ENCODE results near the gene FXYD4. TPM values are rescaled to one million over a fixed set of nuclear protein-coding genes. Genes with fewer than 3 reads are reported as not detected.
A peak's percentile ranks its signal among the peaks of the same experiment; 100 is the strongest.

Gene FXYD4, protein sequence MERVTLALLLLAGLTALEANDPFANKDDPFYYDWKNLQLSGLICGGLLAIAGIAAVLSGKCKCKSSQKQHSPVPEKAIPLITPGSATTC
- polyA plus RNA-seq (2013): not detected

DNA sequence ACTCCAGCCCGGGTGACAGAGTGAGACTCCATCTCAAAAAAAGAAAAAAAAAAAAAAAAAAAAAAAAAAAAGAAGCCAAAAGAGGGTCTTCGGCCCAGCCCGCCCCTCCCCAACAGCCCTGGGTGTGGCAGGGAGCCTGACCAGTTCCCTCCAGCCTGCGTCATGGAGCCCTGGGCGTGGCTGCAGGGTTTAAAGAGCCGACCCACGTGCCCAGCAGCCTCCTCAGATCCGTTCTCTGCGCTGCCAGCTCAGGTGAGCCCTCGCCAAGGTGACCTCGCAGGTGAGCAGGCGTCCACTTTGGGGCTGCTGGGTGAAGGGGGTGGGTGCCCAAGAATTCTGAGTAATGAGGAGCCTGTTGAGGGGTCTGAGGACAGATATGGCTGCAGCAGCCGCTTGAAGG lies at the start of gene FXYD4:
Gene FXYD4, plus strand, starts transcription at position 219 of the 400 bp plus-strand sequence. CDS start 2,111 bp downstream, outside the sequence.
- Histone ChIP-seq H3K9me3 (ENCODE audit: control extremely low read depth in 1 of 5, control insufficient read depth in 4 of 5, insufficient read depth in 2 of 5, low read depth in 1 of 5, low read length in 4 of 5) (no peaks in the 10 kb centered on the region), H3K36me3 (ENCODE audit: control insufficient read depth in 4 of 4, insufficient read depth in 4 of 4, low read length in 3 of 4) (no peaks in the 10 kb centered on the region), H3K27ac (ENCODE audit: insufficient read depth in 1 of 2, low read depth in 1 of 2, low read length in 2 of 2, poor library complexity in 1 of 2, severe bottlenecking in 2 of 2) (no peak within 1 kb of the TSS), H3K4me1 (ENCODE audit: control extremely low read depth in 1 of 4, control insufficient read depth in 4 of 4, insufficient read depth in 4 of 4, low read length in 3 of 4) (no peaks in the 10 kb centered on the region), H3K4me3 (ENCODE audit: control insufficient read depth in 1 of 7, extremely low read depth in 1 of 7, insufficient read depth in 4 of 7, low read depth in 2 of 7, low read length in 6 of 7) (no peak within 1 kb of the TSS), H3K27me3 (replicated peaks in 2 of 5; ENCODE audit: control insufficient read depth in 4 of 5, insufficient read depth in 5 of 5, low read length in 4 of 5) (peaks cover 0 to 2% (median 0%) of the 10 kb centered on the region in 5 experiments)
- ChIA-PET POLR2A (no interaction called here), CTCF (no interaction called here)
- no peak for DNase-seq
- 95% methylated on average over 8 of the region's 13 CpGs for WGBS (ENCODE audit: insufficient coverage)

DNA sequence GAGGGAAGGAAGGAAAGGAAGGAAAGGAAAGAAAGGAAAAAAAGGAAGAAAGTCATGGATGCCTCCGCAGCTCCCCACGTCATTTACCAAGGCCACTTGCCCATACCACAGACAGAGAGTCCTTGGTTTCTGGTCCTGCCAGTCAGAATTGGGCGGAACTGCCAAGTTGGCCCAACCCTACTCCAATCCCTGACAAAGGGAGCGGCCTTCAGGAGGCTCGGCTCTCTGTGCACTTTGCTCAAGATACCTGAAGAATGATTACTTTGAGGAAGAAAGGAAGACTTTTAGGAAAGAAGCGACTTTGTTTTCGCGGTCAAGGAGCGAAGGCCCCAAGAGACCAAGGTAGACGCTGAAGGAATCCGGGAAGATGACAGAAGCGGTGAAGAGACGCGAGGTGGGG lies 49.1 kb upstream of the FXYD4 start:
- Histone ChIP-seq H3K36me3 (ENCODE audit: control insufficient read depth in 4 of 4, insufficient read depth in 4 of 4, low read length in 3 of 4) (no peaks in the 10 kb centered on the region), H3K27me3 (replicated peaks in 2 of 5; ENCODE audit: control insufficient read depth in 4 of 5, insufficient read depth in 5 of 5, low read length in 4 of 5) (peaks cover 0 to 5% (median 0%) of the 10 kb centered on the region in 5 experiments), H3K27ac (ENCODE audit: insufficient read depth in 1 of 2, low read depth in 1 of 2, low read length in 2 of 2, poor library complexity in 1 of 2, severe bottlenecking in 2 of 2) (no peak overlapping the region), H3K4me1 (ENCODE audit: control extremely low read depth in 1 of 4, control insufficient read depth in 4 of 4, insufficient read depth in 4 of 4, low read length in 3 of 4) (peaks cover 0 to 11% (median 5%) of the 10 kb centered on the region in 4 experiments), H3K4me3 (ENCODE audit: control insufficient read depth in 1 of 7, extremely low read depth in 1 of 7, insufficient read depth in 4 of 7, low read depth in 2 of 7, low read length in 6 of 7) (peak overlapping the region in 4 of 7 experiments; percentile 19 to 66 (median 55)), H3K9me3 (ENCODE audit: control extremely low read depth in 1 of 5, control insufficient read depth in 4 of 5, insufficient read depth in 2 of 5, low read depth in 1 of 5, low read length in 4 of 5) (no peaks in the 10 kb centered on the region)
- ChIA-PET POLR2A (interaction anchor here (0.6 kb wide), 1 partner anchor 23 kb away, joined by 3 read pairs; no protein-coding TSS in a partner anchor), CTCF (interaction anchor here (1.2 kb wide), 1 partner anchor 41 kb away, joined by 3 read pairs; no protein-coding TSS in a partner anchor)
- 46% methylated on average over 13 of the region's 14 CpGs for WGBS (ENCODE audit: insufficient coverage)
- no peak for DNase-seq

DNA sequence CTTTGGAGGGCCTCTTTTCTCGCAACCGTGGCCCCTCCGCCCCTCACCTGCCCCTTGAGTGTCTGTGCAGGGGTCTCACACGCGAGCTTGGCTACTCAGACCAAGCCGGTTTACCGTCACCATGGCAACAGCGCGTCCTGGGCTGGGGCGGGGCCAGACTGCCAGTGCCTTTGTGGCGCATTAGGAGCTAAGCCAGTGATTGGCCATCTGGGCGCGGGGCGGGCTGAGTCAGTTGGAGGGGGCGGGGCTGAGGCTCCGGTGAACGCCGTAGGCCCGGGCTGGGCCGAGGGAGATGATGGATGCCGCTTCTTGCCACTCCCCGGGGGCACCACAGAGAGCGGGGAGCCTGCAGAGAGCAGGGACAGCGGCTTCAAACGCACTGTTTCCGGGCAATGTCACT lies 48.7 kb upstream of the FXYD4 start:
- H3K4me3 ChIP-seq (ENCODE audit: control insufficient read depth in 1 of 7, extremely low read depth in 1 of 7, insufficient read depth in 4 of 7, low read depth in 2 of 7, low read length in 6 of 7): peak overlapping the region in 5 of 7 experiments; percentile 13 to 66 (median 55)
- peaks cover 0 to 11% (median 5%) of the 10 kb centered on the region in 4 experiments for H3K4me1 ChIP-seq (ENCODE audit: control extremely low read depth in 1 of 4, control insufficient read depth in 4 of 4, insufficient read depth in 4 of 4, low read length in 3 of 4)
- CTCF ChIA-PET: interaction anchor here (1.2 kb wide), 1 partner anchor 40 kb away, joined by 3 read pairs; no protein-coding TSS in a partner anchor
- H3K27me3 ChIP-seq (replicated peaks in 2 of 5; ENCODE audit: control insufficient read depth in 4 of 5, insufficient read depth in 5 of 5, low read length in 4 of 5): peaks cover 0 to 5% (median 0%) of the 10 kb centered on the region in 5 experiments
- H3K27ac ChIP-seq (ENCODE audit: insufficient read depth in 1 of 2, low read depth in 1 of 2, low read length in 2 of 2, poor library complexity in 1 of 2, severe bottlenecking in 2 of 2): no peak overlapping the region
- 3% methylated on average over 25 of the region's 26 CpGs for WGBS (ENCODE audit: insufficient coverage)
- no peaks in the 10 kb centered on the region for H3K9me3 ChIP-seq (ENCODE audit: control extremely low read depth in 1 of 5, control insufficient read depth in 4 of 5, insufficient read depth in 2 of 5, low read depth in 1 of 5, low read length in 4 of 5)
- POLR2A ChIA-PET: no interaction called here
- no peaks in the 10 kb centered on the region for H3K36me3 ChIP-seq (ENCODE audit: control insufficient read depth in 4 of 4, insufficient read depth in 4 of 4, low read length in 3 of 4)
- DNase-seq: peak; percentile 88 to 93 (median 93)

DNA sequence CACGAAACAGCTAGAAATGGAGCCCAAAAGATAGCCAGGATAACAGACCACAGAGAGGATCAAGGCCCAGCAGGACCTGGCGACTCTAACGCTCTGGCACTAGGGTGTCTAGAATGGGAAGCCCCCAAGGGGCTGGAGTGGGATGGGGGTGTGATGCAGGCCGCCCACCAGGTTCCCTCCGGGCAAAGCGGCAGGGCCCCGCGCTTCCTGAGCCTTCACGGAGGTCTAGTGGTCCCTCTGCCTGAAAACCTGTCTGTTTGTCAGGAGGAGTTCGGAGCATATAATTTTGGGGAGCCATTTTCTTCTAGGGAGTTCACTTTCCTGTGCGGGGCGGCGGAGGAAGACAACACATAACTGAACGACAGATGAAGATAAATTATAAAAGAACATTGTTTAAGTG lies 48.2 kb upstream of the FXYD4 start:
- no peaks in the 10 kb centered on the region for H3K9me3 ChIP-seq (ENCODE audit: control extremely low read depth in 1 of 5, control insufficient read depth in 4 of 5, insufficient read depth in 2 of 5, low read depth in 1 of 5, low read length in 4 of 5)
- DNase-seq: no peak
- ChIA-PET POLR2A (no interaction called here), CTCF (interaction anchor here (1.2 kb wide), 2 partner anchors 32 to 40 kb away, joined by 3 read pairs; no protein-coding TSS in a partner anchor)
- H3K36me3 ChIP-seq (ENCODE audit: control insufficient read depth in 4 of 4, insufficient read depth in 4 of 4, low read length in 3 of 4): no peaks in the 10 kb centered on the region
- peaks cover 0 to 5% (median 0%) of the 10 kb centered on the region in 5 experiments for H3K27me3 ChIP-seq (replicated peaks in 2 of 5; ENCODE audit: control insufficient read depth in 4 of 5, insufficient read depth in 5 of 5, low read length in 4 of 5)
- 77% methylated on average over 6 of the region's 14 CpGs for WGBS (ENCODE audit: insufficient coverage)
- peak overlapping the region in 5 of 7 experiments; percentile 13 to 66 (median 19) for H3K4me3 ChIP-seq (ENCODE audit: control insufficient read depth in 1 of 7, extremely low read depth in 1 of 7, insufficient read depth in 4 of 7, low read depth in 2 of 7, low read length in 6 of 7)
- H3K27ac ChIP-seq (ENCODE audit: insufficient read depth in 1 of 2, low read depth in 1 of 2, low read length in 2 of 2, poor library complexity in 1 of 2, severe bottlenecking in 2 of 2): no peak overlapping the region
- H3K4me1 ChIP-seq (ENCODE audit: control extremely low read depth in 1 of 4, control insufficient read depth in 4 of 4, insufficient read depth in 4 of 4, low read length in 3 of 4): peaks cover 0 to 11% (median 7%) of the 10 kb centered on the region in 4 experiments

DNA sequence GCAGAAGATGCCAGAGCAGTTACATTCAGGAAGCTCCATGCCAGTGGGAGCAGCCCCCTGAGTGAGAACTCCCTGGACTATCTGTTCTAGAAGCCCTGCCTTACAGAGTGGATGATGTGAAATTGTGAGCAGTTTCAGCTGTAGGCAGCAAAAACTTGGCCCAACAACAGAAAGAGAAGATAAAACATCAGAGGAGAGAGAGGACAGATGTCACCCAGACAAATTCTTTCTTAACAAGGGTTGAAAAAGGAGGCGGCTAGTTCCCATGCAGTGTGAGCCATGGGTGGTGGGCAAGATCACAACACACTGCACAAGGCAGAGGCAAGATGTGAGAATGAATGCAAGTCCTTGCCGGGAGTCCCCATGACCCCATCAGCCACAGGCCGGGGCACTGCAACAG lies 46.6 kb upstream of the FXYD4 start:
- Histone ChIP-seq H3K27ac (ENCODE audit: insufficient read depth in 1 of 2, low read depth in 1 of 2, low read length in 2 of 2, poor library complexity in 1 of 2, severe bottlenecking in 2 of 2) (no peak overlapping the region), H3K36me3 (ENCODE audit: control insufficient read depth in 4 of 4, insufficient read depth in 4 of 4, low read length in 3 of 4) (no peaks in the 10 kb centered on the region), H3K4me1 (ENCODE audit: control extremely low read depth in 1 of 4, control insufficient read depth in 4 of 4, insufficient read depth in 4 of 4, low read length in 3 of 4) (peaks cover 0 to 11% (median 7%) of the 10 kb centered on the region in 4 experiments), H3K9me3 (ENCODE audit: control extremely low read depth in 1 of 5, control insufficient read depth in 4 of 5, insufficient read depth in 2 of 5, low read depth in 1 of 5, low read length in 4 of 5) (no peaks in the 10 kb centered on the region), H3K27me3 (replicated peaks in 2 of 5; ENCODE audit: control insufficient read depth in 4 of 5, insufficient read depth in 5 of 5, low read length in 4 of 5) (peaks cover 0 to 5% (median 0%) of the 10 kb centered on the region in 5 experiments), H3K4me3 (ENCODE audit: control insufficient read depth in 1 of 7, extremely low read depth in 1 of 7, insufficient read depth in 4 of 7, low read depth in 2 of 7, low read length in 6 of 7) (no peak overlapping the region)
- 94% methylated on average over 2 of the region's 3 CpGs for WGBS (ENCODE audit: insufficient coverage)
- ChIA-PET POLR2A (interaction anchor here (0.6 kb wide), 1 partner anchor 99 kb away, joined by 5 read pairs; no protein-coding TSS in a partner anchor), CTCF (interaction anchor here (0.6 to 3.2 kb wide), 2 partner anchors 32 to 61 kb away, joined by 3 to 8 read pairs; no protein-coding TSS in a partner anchor)
- no peak for DNase-seq

DNA sequence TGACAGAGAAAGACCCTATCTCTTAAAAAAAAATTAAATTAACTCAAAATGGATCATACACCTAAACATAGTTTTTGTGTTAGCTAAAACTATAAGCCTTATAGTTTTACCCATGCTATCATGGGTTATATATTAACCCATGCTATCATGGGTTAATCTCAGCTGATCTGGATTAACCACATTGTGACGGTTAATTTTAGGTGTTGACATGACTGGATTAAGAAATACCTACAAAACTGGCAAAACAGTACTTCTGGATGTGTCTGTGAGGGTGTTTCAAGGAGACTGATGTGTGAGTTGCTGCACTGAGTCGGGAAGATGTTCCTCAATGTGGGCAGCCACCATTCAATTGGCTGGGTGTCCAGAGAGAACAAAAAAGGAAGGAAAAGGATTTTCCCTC lies 44.3 kb upstream of the FXYD4 start:
- Histone ChIP-seq H3K4me1 (ENCODE audit: control extremely low read depth in 1 of 4, control insufficient read depth in 4 of 4, insufficient read depth in 4 of 4, low read length in 3 of 4) (peaks cover 5 to 16% (median 12%) of the 10 kb centered on the region in 4 experiments), H3K36me3 (ENCODE audit: control insufficient read depth in 4 of 4, insufficient read depth in 4 of 4, low read length in 3 of 4) (no peaks in the 10 kb centered on the region), H3K27ac (ENCODE audit: insufficient read depth in 1 of 2, low read depth in 1 of 2, low read length in 2 of 2, poor library complexity in 1 of 2, severe bottlenecking in 2 of 2) (no peak overlapping the region), H3K27me3 (replicated peaks in 2 of 5; ENCODE audit: control insufficient read depth in 4 of 5, insufficient read depth in 5 of 5, low read length in 4 of 5) (peaks cover 0 to 5% (median 0%) of the 10 kb centered on the region in 5 experiments), H3K4me3 (ENCODE audit: control insufficient read depth in 1 of 7, extremely low read depth in 1 of 7, insufficient read depth in 4 of 7, low read depth in 2 of 7, low read length in 6 of 7) (no peak overlapping the region), H3K9me3 (ENCODE audit: control extremely low read depth in 1 of 5, control insufficient read depth in 4 of 5, insufficient read depth in 2 of 5, low read depth in 1 of 5, low read length in 4 of 5) (no peaks in the 10 kb centered on the region)
- WGBS (ENCODE audit: insufficient coverage): 75% methylated on average over 1 of the region's 2 CpGs
- DNase-seq: no peak
- CTCF ChIA-PET: interaction anchor here (0.8 to 3.2 kb wide), 5 partner anchors 13 to 65 kb away, joined by 3 to 13 read pairs (median 4); no protein-coding TSS in a partner anchor
- POLR2A ChIA-PET: no interaction called here

DNA sequence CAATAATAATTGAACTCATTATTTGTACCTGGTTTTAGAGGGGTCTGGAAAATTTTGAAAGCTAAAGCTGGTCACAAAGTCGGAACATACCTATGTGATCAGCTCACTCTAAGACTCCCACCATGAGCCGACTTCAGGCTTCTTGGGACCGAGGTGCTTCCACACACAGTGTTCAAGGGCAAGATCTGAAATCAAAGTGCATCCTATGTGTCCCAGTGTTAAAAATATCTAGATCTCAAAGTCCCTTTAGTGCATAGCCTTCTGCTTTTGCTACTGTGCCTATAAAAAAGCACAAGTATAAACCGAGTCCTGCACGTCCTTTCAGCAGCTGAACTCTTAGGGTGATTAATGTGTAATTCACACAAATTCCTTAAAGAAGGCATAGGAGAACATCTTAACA lies 43.5 kb upstream of the FXYD4 start:
- Histone ChIP-seq H3K4me1 (ENCODE audit: control extremely low read depth in 1 of 4, control insufficient read depth in 4 of 4, insufficient read depth in 4 of 4, low read length in 3 of 4) (peaks cover 8 to 17% (median 9%) of the 10 kb centered on the region in 4 experiments), H3K27ac (ENCODE audit: insufficient read depth in 1 of 2, low read depth in 1 of 2, low read length in 2 of 2, poor library complexity in 1 of 2, severe bottlenecking in 2 of 2) (no peak overlapping the region), H3K27me3 (replicated peaks in 2 of 5; ENCODE audit: control insufficient read depth in 4 of 5, insufficient read depth in 5 of 5, low read length in 4 of 5) (peaks cover 0 to 4% (median 0%) of the 10 kb centered on the region in 5 experiments), H3K9me3 (ENCODE audit: control extremely low read depth in 1 of 5, control insufficient read depth in 4 of 5, insufficient read depth in 2 of 5, low read depth in 1 of 5, low read length in 4 of 5) (no peaks in the 10 kb centered on the region), H3K4me3 (ENCODE audit: control insufficient read depth in 1 of 7, extremely low read depth in 1 of 7, insufficient read depth in 4 of 7, low read depth in 2 of 7, low read length in 6 of 7) (no peak overlapping the region), H3K36me3 (ENCODE audit: control insufficient read depth in 4 of 4, insufficient read depth in 4 of 4, low read length in 3 of 4) (no peaks in the 10 kb centered on the region)
- ChIA-PET POLR2A (no interaction called here), CTCF (interaction anchor here (1.3 to 3.0 kb wide), 3 partner anchors 11 to 32 kb away, joined by 3 to 13 read pairs (median 3); no protein-coding TSS in a partner anchor)
- 93% methylated on average over 5 of the region's 5 CpGs for WGBS (ENCODE audit: insufficient coverage)
- no peak for DNase-seq

Data from common myeloid progenitor, CD34-positive (primary cell).